CD4-positive, alpha-beta T cell treated with Interleukin-15 for 1 hour (primary cell): Measurements from ENCODE around the gene CACNA1F.

Source experiments
- DNase-seq: peaks from one replicate; pipeline ENCODE4 v3.0.0-alpha.2; 2020

CACNA1F gene

DNA sequence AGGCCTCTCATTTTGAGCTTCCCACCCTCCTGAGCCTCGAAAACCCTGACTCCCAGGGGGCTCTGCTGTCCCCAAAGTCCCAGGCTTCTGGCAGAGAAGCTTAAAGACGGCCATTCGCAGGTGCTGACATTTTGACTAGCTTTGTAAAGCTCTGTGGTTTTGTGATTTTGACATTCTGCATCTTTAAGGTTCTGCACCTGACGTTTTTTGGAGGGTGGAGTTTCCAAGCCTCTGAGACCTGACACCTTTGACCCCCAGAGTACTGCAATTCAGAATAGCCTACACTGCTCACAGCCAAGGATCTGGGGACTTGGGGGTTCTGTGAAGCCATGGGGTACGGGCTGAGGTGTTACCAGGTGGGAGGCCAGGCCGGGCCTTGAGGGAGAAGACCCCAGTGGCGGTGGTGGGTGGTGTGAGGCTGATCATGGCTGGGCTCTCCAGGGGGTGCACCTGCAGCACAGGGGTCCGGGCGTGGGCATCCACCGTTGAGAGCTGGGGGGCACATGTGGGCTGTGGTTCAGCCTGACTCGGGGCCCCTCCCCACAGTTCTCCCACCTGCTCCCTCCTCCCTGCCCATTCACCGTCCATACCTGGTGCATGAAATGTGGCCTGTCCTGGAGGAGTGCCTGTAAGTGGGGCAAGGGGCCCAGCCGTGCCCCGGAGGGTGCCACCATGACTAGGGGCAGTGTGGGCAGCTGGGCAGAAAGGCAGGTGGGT, 24.1 kb upstream of the CACNA1F start:
- DNase-seq = no peak

- no peak for DNase-seq
These were observed 23.3 kb upstream of the CACNA1F start for GRCh38 chrX:49256268-49256995.

DNA sequence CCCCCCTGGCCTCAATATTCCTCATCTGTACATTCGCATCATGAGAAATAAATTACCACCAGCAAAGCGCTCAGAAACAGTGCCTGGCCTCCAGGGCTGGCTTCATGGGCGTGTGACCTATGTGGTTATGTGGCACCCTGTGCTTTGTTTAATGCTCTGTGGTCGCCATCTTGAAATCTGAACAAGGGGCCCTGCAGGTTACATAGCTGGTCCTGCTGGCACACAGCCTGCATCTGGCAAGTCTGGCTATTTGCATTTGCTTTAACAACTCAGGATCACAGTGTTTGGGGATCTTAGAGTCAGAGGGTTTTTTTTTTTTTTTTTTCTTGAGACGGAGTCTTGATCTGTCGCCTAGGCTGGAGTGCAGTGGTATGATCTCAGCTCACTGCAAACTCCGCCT, 21.5 kb upstream of the CACNA1F start:
- DNase-seq = no peak

DNA sequence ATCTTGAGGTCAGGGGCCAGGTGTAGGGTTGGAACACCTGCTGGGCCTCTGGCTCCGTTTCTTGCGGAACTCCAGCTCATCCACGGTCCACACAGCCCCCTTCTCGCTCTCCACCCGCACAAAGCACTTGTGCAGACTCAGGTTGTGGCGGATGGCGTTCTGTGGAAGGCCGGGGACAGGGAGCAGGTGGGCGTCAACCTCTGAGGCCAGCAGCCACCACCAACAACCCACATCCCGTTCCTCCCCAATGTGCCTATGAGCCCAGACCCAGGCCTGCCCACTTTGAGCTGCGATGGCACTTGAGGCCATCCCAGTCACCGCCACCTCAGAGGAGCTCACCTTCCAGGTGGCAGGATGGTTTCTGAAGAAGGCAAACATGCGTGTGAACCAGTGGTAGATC, 18.2 kb upstream of the CACNA1F start:
- DNase-seq = no peak

DNA sequence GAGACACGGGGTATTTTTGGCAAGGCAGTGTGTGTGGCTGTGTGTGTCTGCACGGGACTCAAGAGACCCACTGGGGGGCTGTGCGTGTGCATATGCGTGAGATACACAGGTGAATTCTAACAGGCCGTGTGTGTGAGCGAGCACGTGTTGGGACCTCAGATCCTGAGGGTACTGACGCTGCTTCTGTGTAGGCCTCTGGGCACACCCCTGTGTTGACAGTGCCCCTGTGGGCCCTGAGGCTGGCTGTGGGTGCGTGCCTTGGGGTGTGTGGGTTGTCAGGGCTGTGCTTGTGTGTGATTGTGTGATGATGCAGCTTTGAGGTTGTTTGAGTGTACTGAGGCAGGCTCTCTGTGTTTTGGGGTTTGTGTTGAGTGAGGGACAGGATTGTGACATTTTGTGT, 17.4 kb upstream of the CACNA1F start:
- DNase-seq = no peak

GRCh38 chrX:49250066-49250465, 16.9 kb upstream of the CACNA1F start:
- no peak for DNase-seq

DNA sequence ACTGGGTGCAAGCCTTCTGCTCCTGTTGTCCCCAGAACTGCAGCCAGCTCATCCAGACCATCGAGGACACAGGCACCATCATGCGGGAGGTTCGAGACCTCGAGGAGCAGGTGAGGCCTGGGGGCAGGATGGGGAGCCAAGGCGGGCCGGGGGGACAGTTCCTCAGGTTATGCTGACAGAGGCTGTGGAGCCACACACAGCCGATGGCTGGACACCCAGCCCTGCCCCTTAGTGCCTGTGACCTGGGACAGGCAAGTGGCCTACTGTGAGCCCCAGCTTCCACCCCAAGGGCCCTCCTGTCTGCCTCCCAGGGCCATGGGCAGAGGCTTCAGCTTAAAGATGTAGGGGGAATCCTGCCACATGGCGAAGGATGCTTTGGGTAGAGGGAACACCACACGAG, 16.5 kb upstream of the CACNA1F start:
- DNase-seq = no peak

DNA sequence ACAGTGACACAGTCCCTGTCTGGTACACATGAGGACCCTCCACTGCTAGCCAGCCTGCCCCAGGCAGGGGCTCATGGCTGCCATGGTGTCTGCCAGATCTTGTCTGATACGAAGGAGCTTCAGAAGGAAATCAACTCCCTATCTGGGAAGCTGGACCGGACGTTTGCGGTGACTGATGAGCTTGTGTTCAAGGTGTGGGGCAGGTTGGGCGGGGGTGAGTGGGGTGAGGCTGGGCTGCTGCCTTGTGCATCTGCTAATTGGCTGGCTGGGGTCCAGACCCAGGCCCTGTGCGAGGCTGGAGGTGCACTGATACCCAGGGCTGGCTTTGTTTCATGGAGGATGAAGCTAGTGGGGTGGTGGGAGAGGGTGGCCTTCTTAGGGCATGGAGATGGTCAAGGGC, 15.9 kb upstream of the CACNA1F start:
- DNase-seq = no peak

DNA sequence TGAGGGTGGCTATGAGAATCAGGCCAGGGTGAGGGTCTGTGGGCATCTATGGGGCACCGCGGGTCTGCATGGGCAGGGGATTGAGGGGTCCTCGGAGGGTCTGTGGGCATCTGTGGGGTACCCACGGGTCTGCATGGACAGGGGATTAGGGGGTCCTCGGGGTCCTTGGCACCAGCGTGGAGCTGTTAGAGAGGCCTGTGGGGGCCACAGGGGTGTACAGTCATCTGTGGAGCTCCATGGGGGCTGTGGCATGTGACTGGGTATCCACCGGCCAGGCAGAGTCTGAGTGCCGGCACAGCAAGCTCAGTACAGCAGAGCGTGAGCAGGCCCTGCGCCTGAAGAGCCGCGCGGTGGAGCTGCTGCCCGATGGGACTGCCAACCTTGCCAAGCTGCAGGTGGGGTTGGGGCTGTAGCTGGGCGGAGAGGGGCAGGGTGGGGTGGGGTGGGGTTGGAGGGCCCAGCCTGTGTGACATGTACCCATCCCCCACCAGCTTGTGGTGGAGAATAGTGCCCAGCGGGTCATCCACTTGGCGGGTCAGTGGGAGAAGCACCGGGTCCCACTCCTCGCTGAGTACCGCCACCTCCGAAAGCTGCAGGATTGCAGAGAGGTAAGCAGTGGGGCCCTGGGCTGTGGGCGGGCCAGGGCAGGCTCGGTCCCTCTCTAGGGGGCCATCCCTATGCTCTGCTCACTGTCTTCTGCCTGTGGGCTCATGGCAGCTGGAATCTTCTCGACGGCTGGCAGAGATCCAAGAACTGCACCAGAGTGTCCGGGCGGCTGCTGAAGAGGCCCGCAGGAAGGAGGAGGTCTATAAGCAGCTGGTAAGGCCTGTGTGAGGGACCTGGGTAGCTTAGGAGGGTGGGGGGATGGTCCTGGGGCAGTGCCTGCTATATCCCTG, 15.0 kb upstream of the CACNA1F start:
- no peak for DNase-seq

DNA sequence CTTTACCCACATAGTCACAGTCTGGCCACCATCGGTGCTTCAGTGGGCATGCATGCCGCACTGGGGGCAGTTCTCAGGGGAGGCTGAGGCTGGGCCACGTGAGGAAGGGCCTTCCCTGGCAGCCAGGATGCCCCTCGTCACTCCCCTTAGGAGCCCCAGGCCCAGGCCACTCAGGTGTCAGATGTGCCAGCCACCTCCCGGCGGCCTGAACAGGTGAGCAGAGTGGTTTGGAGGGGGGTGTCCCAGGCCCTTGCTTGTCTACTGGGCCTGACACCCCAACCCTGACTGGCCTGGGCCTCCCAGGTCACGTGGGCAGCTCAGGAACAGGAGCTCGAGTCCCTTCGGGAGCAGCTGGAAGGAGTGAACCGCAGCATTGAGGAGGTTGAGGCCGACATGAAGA, 14.2 kb upstream of the CACNA1F start:
- DNase-seq = no peak

DNA sequence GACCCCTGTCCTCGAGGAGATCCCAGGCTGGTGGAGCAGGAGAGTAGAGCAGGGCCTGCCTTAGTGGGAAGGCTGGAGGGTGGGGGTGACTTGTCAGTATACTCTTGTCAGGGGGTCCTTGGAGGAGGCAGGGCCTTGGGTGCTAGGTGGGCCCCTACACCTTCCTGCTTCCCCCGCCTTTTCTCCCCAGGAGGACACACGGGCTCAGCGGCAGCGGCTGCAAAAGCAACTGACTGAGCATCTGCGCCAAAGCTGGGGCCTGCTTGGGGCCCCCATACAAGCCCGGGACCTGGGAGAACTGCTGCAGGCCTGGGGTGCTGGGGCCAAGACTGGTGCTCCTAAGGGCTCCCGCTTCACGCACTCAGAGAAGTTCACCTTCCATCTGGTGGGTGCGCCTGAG, 13.4 kb upstream of the CACNA1F start:
- DNase-seq = no peak

- DNase-seq = no peak
These were observed 11.1 kb upstream of the CACNA1F start for GRCh38 chrX:49244207-49244606.

- DNase-seq = no peak
These were observed 10.0 kb upstream of the CACNA1F start for GRCh38 chrX:49243166-49243565.

DNA sequence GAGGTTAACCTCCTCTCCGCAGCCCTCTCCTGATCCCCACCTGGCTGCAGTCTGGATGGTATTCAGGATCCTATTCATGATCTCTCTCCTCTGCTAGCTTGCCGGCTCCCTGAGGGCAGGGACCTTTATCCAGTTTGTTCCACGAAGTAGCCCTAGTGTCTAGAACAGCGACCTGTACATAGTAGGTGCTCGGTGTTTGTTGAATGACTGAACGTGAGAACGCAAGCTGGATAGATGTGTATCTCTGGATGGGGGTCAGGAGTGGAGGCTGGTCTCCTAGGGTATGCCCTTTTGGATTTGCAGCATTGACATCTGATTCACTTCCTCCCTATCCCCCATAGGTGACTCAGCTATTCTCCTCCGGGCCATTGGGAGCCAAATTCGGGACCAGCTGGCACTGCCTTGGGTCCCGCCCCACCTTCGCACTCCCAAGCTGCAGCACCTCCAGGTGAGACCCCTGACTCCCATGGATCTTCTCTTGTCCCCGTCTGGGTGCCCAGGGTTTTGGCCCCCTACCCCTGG, 9.5 kb upstream of the CACNA1F start:
- DNase-seq = no peak

- DNase-seq = no peak
These were observed 5.6 kb upstream of the CACNA1F start for GRCh38 chrX:49238735-49239134.

DNA sequence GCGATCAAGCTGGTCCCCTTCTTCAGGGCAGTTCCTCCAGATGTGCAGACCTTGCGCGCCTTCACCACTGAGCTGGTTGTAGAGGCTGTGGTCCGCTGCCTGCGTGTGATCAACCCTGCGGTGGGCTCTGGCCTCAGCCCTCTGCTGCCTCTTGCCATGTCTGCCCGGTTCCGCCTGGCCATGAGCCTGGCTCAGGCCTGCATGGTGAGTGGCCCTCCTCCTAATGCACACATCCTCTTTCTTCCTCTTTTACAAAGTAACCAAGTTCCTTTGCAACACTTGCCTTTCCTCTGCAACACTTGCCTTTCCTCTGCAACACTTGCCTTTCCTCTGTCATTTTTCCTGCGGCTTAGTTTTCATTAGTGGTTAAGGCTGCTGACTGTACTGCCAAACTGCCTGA, 3.9 kb upstream of the CACNA1F start:
- peak; percentile 30 for DNase-seq

DNA sequence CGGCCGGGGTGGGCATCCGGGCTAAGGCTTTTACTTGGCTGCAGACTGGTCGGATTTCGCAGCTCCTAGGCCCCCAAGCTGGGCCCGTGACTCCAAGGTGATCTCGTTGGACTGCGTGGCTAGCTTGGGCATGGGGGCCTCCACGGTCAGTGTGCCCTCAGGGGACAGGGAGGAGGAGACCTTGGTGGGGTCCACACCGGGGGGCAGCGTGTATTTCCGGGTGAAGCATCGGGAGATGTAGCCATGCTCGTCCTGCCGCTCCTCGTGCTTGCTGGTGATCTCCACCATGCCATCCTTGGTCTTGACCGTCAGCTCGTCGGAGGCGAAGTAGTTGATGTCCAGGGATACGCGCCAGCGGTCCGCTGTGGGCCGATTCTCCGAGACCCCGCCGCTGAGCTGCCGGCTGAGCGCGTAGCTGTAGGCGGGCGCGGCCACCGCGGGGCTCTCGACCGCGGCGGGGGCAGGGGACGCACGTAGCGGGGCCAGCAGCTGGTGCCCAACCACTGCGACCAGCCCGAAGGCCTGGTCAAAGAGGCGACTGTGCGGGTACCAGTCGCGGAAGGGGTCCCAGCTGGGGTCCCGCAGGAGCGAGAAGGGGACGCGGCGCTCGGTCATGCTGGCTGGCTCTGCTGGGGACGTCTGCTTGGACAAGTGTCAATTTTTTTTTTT, 881 bp upstream of the CACNA1F start:
- DNase-seq = no peak

GRCh38 chrX:49232525-49232924, 615 bp downstream of the CACNA1F start:
- no peak for DNase-seq

DNA sequence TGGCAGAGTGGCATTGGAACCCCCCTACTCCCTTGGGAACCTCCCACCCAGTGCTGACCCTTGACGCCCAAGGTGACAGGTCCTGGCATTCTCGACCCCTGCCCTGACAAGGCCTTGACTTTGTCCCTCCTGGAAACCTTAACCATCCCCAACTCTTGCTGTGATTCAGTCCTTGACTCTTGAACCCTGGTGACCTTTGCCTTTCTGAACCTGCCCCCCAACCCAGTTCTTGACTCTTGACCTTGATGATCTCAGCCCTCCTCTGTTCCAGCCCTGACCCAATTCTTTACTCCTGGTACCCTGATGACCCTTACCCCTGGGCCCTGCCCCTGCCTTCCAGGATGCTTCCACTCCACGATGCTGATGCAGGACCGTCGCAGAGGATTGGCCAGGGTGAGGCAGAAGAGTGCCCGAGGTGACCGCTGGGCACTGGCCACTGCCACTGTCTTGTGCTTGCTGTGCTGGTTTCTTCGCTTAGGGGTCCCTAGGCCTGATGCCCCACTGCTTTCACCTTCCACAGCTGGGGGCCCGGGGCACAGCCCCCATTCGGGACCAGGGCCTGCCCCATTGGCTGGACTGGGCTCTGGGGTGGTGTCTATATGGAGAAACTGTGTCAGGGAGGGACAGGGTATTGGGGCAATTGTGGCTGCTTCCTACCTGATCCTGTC, 1.7 kb downstream of the CACNA1F start:
- DNase-seq = no peak

- DNase-seq = peak; percentile 67
These were observed 2.5 kb downstream of the CACNA1F start for GRCh38 chrX:49230500-49231232.

GRCh38 chrX:49228185-49228584, 5.0 kb downstream of the CACNA1F start:
- no peak for DNase-seq

DNA sequence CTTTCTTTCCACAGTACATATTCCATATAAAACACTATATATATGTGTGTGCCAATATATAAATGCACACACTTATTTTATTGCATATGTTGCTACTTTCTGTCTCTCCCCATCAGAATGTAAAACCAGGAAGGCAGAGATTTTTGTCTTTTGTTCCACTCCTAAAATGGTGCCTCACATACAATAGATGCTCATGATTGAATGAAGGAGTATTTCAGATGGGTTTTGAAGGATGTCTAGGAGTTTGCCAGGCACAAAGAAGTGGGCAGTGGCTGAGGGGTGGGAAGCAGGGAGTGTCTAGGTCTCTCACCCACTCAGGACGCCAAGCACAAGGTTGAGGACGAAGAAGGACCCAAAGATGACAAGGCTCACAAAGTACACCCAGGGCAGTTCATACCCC, 5.4 kb downstream of the CACNA1F start:
- no peak for DNase-seq
